ENCODE results near the gene CDS2.

- TF ChIP-seq CTCF (IDR thresholded peaks at IDR 0.05) (no peak), POLR2A (IDR thresholded peaks at IDR 0.05) (no peak), POLR2AphosphoS5 (IDR thresholded peaks at IDR 0.05) (no peak)
These were observed 20.2 kb downstream of the CDS2 start for GRCh38 chr20:5146871-5147592.
